Esophagus muscularis mucosa (tissue), 2 donors: ENCODE results near the gene BGN.

ENCODE experiments used
- EP300 ChIP-seq: sonication (generic); formaldehyde crosslinking; IDR thresholded peaks from one replicate; pipeline ENCODE4 v1.6.1; 2017; ENCODE audit warnings: antibody characterized with exemption
- POLR2A ChIP-seq: fragments of 450-650 bp; IDR thresholded peaks from one replicate; pipeline ENCODE4 v1.6.1; 2017; ENCODE audit warnings: antibody characterized with exemption, moderate library complexity, mild to moderate bottlenecking, low read depth

DNA sequence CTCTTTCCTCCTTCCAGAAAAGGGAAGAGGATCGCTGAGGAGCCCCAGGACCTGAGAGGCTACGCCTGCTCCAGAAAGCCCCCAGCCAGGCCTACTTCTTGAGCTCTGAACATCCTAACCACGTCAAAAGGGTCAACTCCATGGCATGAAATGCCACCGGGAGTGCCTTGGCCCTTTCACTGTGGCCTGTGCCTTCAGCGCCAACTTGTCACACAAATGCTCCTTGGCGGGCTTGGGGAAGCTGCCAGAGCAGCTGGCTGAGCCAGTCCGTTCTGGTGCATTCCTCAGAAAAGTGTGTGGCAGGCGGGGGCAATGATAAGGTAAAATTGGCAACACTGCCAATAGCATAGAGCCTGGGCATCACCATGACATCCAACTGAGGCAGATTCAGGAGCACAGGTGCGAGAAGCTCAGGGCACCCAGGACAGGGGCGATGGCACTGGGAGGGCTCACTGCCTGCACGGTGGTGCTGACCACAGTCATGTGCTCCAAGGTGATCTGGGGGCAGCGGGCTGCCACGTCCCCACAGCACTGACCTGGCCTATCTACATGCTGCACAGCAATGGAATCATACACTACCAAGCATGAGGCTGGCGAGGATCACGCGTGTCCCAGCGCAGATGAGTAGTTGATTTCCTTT is 36.8 kb upstream of the BGN start:
- TF ChIP-seq POLR2A (no peak), EP300 (no peak)
